Measurements from ENCODE around the gene SYT9. TPM values are rescaled to one million over a fixed set of nuclear protein-coding genes. Genes with fewer than 3 reads are reported as not detected.
A peak's percentile ranks its signal among the peaks of the same experiment; 100 is the strongest.

The SYT9 gene
- total and polyA plus RNA-seq, 10 of the 15 experiments (the other 5 are each of a cell fraction or from before 2014, with no cell fraction given) = 0.03 TPM; not detected in 9

DNA sequence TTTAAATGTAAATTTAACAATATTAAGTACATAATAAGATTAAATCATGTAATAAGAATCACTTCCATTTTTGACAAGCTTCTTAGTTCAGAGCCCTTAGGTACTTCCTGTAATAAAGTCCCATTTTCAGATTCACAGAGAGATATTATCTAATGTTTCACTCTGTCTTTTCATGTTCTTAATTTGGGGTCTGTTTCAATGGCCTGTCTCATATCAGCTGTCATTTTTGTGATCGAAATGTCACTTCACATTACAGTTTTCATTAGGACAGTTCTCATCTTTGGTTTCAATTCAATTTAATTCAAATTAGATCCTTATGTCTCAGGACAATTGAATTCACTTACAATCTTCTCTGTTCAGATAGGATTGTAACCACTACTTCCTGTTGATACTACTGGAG, 211.0 kb downstream of the SYT9 start:
- intact Hi-C loops (cut with micrococcal nuclease; ENCODE audit: unreplicated experiment) (no loop called here), in situ Hi-C loops (cut with MboI) (no loop called here)
- TF ChIP-seq DPF2 (IDR thresholded peaks at IDR 0.05) (no peak), EP300 (IDR thresholded peaks at IDR 0.05; ENCODE audit: borderline replicate concordance in 1 of 2, control insufficient read depth in 1 of 2, low read depth in 2 of 2, low read length in 2 of 2) (no peak), BRCA1 (IDR thresholded peaks at IDR 0.05; ENCODE audit: low read depth, low read length) (no peak)
- SMC1A ChIA-PET (ENCODE audit: uncharacterized antibody, unreplicated experiment) = interaction anchor here (0.7 to 3.0 kb wide), 7 partner anchors 8 to 94 kb away, joined by 3 to 10 read pairs (median 4); no protein-coding TSS in a partner anchor
- DNase-seq (ENCODE audit: low read depth, low spot score) = no peak
- Histone ChIP-seq H3K4me1 (ENCODE audit: control insufficient read depth, insufficient read depth, low read length) (no peaks in the 10 kb centered on the region), H3K9me3 (replicated peaks; ENCODE audit: control insufficient read depth, insufficient read depth, low read length) (no peaks in the 10 kb centered on the region), H3K36me3 (ENCODE audit: control insufficient read depth in 2 of 2, insufficient read depth in 2 of 2, low read length in 1 of 2) (no peaks in the 10 kb centered on the region), H3K9ac (ENCODE audit: control insufficient read depth, insufficient read depth, low read length) (no peak overlapping the region), H4K20me1 (ENCODE audit: control insufficient read depth, insufficient read depth) (no peaks in the 10 kb centered on the region), H2AFZ (ENCODE audit: control insufficient read depth, low read depth, low read length) (no peak overlapping the region; the same call in 1 of the 2 replicates), H3K79me2 (ENCODE audit: control insufficient read depth, insufficient read depth, low read length) (no peaks in the 10 kb centered on the region), H3K27me3 (replicated peaks in 1 of 2; ENCODE audit: control insufficient read depth in 2 of 2, insufficient read depth in 2 of 2, low read length in 1 of 2) (no peaks in the 10 kb centered on the region), H3K27ac (ENCODE audit: control insufficient read depth, insufficient read depth) (no peak overlapping the region), H3K4me3 (no peak overlapping the region), H3K4me2 (ENCODE audit: control insufficient read depth, insufficient read depth) (no peak overlapping the region)
- no TSS peak for BruUV-seq (replicated peaks)
- ATAC-seq = peak; percentile 58
- RAD21 ChIA-PET (ENCODE audit: unreplicated experiment) = interaction anchor here (3.2 kb wide), 1 partner anchor 10 kb away, joined by 12 read pairs; no protein-coding TSS in a partner anchor
- CTCF ChIA-PET = interaction anchor here (0.8 to 1.3 kb wide), 8 partner anchors 8 to 87 kb away, joined by 3 to 4 read pairs (median 3); no protein-coding TSS in a partner anchor
- 25% methylated on average over 1 of the region's 1 CpG for WGBS (ENCODE audit: insufficient coverage, insufficient replicate concordance, low lambda C conversion rate, missing lambda C conversion rate)
- POLR2A ChIA-PET = interaction anchor here (1.9 kb wide), 1 partner anchor 10 kb away, joined by 8 read pairs; no protein-coding TSS in a partner anchor
- FAIRE-seq = no peak

DNA sequence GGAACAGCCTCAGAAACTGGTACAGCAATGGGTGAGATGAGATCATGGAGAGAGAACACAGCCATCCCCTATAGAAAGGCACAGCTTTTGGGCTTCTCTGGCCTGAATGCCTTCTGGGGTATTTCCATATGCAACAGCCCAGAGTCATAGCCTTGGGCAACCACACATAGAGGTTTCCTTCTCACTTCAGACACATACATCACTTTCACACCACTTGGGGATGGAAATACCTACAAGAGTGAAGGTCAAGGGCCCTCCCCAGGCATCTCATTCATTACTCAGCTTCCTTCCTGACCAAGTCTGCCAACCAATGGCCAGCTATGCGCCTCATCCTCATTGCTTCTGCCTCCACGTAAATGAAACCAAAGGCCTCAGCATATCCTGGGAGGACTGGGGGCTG, 215.9 kb downstream of the SYT9 start:
- no peak overlapping the region for H2AFZ ChIP-seq (ENCODE audit: control insufficient read depth, low read depth, low read length)
- ATAC-seq (peak; percentile 91), FAIRE-seq (no peak), DNase-seq (ENCODE audit: low read depth, low spot score) (peak; percentile 15)
- ChIA-PET RAD21 (ENCODE audit: unreplicated experiment) (interaction anchor here (0.7 to 1.2 kb wide), 3 partner anchors 21 to 51 kb away, joined by 3 read pairs; partner anchors contain the start of gene PPFIBP2), POLR2A (interaction anchor here (1.0 to 1.5 kb wide), 2 partner anchors 28 to 44 kb away, joined by 3 to 4 read pairs; no protein-coding TSS in a partner anchor), CTCF (no interaction called here), SMC1A (ENCODE audit: uncharacterized antibody, unreplicated experiment) (interaction anchor here (1.0 to 1.7 kb wide), 5 partner anchors 17 to 49 kb away, joined by 3 to 5 read pairs (median 3); no protein-coding TSS in a partner anchor)
- BruUV-seq (replicated peaks) = no TSS peak
- intact Hi-C loops (cut with micrococcal nuclease; ENCODE audit: unreplicated experiment) = no loop called here
- no peak overlapping the region for H3K4me3 ChIP-seq
- no peaks in the 10 kb centered on the region for H3K27me3 ChIP-seq (replicated peaks in 1 of 2; ENCODE audit: control insufficient read depth in 2 of 2, insufficient read depth in 2 of 2, low read length in 1 of 2)
- H3K9ac ChIP-seq (ENCODE audit: control insufficient read depth, insufficient read depth, low read length) = no peak overlapping the region
- H4K20me1 ChIP-seq (ENCODE audit: control insufficient read depth, insufficient read depth) = no peaks in the 10 kb centered on the region
- H3K36me3 ChIP-seq (ENCODE audit: control insufficient read depth in 2 of 2, insufficient read depth in 2 of 2, low read length in 1 of 2) = no peaks in the 10 kb centered on the region
- H3K4me2 ChIP-seq (ENCODE audit: control insufficient read depth, insufficient read depth) = no peak overlapping the region
- H3K79me2 ChIP-seq (ENCODE audit: control insufficient read depth, insufficient read depth, low read length) = no peaks in the 10 kb centered on the region
- WGBS (ENCODE audit: insufficient coverage, insufficient replicate concordance, low lambda C conversion rate, missing lambda C conversion rate) = 68% methylated on average over 2 of the region's 2 CpGs
- H3K4me1 ChIP-seq (ENCODE audit: control insufficient read depth, insufficient read depth, low read length) = no peaks in the 10 kb centered on the region
- H3K27ac ChIP-seq (ENCODE audit: control insufficient read depth, insufficient read depth) = no peak overlapping the region
- no peaks in the 10 kb centered on the region for H3K9me3 ChIP-seq (replicated peaks; ENCODE audit: control insufficient read depth, insufficient read depth, low read length)
- in situ Hi-C loops (cut with MboI) = no loop called here
- TF ChIP-seq HDGF (IDR thresholded peaks at IDR 0.05) = no peak
- TF ChIP-seq, protein P1, sequence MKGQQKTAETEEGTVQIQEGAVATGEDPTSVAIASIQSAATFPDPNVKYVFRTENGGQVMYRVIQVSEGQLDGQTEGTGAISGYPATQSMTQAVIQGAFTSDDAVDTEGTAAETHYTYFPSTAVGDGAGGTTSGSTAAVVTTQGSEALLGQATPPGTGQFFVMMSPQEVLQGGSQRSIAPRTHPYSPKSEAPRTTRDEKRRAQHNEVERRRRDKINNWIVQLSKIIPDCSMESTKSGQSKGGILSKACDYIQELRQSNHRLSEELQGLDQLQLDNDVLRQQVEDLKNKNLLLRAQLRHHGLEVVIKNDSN (IDR thresholded peaks at IDR 0.05; ENCODE audit: borderline replicate concordance, extremely low read length, insufficient read depth, low read depth, low read length) = no peak
- no peak for TF ChIP-seq RELA (IDR thresholded peaks at IDR 0.05; ENCODE audit: borderline replicate concordance, partially characterized antibody)
- no peak for TF ChIP-seq POLR2AphosphoS5 (IDR thresholded peaks at IDR 0.05; ENCODE audit: low read length)
- no peak for TF ChIP-seq BACH1 (IDR thresholded peaks at IDR 0.05; ENCODE audit: borderline replicate concordance)
- TF ChIP-seq ASH2L (IDR thresholded peaks at IDR 0.05; ENCODE audit: borderline replicate concordance, low read depth) = no peak
- TF ChIP-seq, protein P2, sequence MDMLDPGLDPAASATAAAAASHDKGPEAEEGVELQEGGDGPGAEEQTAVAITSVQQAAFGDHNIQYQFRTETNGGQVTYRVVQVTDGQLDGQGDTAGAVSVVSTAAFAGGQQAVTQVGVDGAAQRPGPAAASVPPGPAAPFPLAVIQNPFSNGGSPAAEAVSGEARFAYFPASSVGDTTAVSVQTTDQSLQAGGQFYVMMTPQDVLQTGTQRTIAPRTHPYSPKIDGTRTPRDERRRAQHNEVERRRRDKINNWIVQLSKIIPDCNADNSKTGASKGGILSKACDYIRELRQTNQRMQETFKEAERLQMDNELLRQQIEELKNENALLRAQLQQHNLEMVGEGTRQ (IDR thresholded peaks at IDR 0.05; ENCODE audit: borderline replicate concordance, low read depth, low read length) = no peak
- peak; percentile 49; the same call in 1 of the 2 replicates for TF ChIP-seq NBN (IDR thresholded peaks at IDR 0.05)
- no peak for TF ChIP-seq ZBED1 (IDR thresholded peaks at IDR 0.05; ENCODE audit: borderline replicate concordance)
- TF ChIP-seq, protein P3, sequence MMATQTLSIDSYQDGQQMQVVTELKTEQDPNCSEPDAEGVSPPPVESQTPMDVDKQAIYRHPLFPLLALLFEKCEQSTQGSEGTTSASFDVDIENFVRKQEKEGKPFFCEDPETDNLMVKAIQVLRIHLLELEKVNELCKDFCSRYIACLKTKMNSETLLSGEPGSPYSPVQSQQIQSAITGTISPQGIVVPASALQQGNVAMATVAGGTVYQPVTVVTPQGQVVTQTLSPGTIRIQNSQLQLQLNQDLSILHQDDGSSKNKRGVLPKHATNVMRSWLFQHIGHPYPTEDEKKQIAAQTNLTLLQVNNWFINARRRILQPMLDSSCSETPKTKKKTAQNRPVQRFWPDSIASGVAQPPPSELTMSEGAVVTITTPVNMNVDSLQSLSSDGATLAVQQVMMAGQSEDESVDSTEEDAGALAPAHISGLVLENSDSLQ (IDR thresholded peaks at IDR 0.05) = no peak
- TF ChIP-seq BCL11A (IDR thresholded peaks at IDR 0.05; ENCODE audit: low read depth, low read length) = no peak
- no peak for TF ChIP-seq IKZF2 (IDR thresholded peaks at IDR 0.05)
- peak; percentile 16; the same call in 1 of the 2 replicates for TF ChIP-seq RUNX3 (IDR thresholded peaks at IDR 0.05; ENCODE audit: low read length)

Data from GM12878 (cell line).